NK-92 (cell line): ENCODE data around the gene MGAT4B.

Source experiments
- DNase-seq: peaks from one replicate; lab custom pipeline; 2025; ENCODE audit not compliant: unreplicated experiment; lab: John Stamatoyannopoulos, UW

MGAT4B gene

GRCh38 chr5:179749857-179750508 lies 56.7 kb downstream of the MGAT4B start:
- no peak for DNase-seq

- DNase-seq = no peak
These were observed 58.9 kb downstream of the MGAT4B start for GRCh38 chr5:179747811-179748210.
